NCI-H187 treated with DMSO at 0.1 percent for 48 hours (cell line): ENCODE data around the gene GORASP2.

ENCODE experiments used
- DNase-seq: peaks from one replicate; lab custom pipeline; 2025; lab: John Stamatoyannopoulos, UW

GORASP2 gene

DNA sequence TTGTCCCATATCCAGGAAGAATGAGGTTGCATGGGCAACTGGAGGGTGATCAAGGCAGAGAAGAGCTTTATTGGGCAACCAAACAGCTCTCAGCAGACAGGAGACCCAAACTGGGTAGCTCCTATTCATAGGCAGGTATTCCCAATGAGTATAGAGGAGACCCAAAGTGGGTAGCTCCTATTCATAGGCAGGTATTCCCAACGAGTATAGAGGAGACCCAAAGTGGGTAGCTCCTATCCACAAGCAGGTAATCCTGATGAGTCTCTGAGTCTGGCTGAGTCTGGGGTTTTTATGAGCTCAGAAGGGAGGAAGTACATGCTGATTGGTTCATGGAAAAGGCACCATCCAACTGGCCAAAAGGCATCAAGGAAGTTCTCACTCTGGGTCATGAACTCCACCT lies 5.3 kb upstream of the GORASP2 start:
- DNase-seq = no peak

- no peak for DNase-seq
Measured at GRCh38 chr2:170924969-170925368, 4.1 kb upstream of the GORASP2 start.

GRCh38 chr2:170925923-170926322 lies 3.1 kb upstream of the GORASP2 start:
- DNase-seq = no peak

DNA sequence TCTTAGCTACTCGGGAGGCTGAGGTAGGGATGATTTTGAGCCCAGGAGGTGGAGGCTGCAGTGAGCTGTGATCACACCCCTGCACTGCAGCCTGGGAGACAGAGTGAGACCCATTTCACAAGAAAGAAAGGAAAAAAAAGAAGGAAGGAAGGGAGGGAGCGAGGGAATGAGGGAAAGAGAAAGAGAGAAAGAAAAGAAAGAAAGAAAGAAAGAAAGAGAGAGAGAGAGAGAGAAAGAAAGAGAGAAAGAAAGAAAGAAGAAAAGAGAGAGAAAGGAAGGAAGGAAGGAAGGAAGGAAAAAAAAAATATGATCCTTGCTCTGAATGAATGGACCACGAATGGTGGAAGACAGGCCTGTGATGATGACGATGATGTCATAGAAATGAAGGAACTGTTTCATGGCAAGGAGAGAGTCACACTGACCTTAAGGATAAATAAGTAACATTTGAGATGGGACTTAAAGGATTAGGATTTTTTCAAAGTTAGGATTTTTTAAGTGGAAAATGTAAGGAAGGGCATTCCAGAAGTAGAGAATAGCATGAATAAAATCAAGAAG lies 2.2 kb upstream of the GORASP2 start:
- DNase-seq = no peak

DNA sequence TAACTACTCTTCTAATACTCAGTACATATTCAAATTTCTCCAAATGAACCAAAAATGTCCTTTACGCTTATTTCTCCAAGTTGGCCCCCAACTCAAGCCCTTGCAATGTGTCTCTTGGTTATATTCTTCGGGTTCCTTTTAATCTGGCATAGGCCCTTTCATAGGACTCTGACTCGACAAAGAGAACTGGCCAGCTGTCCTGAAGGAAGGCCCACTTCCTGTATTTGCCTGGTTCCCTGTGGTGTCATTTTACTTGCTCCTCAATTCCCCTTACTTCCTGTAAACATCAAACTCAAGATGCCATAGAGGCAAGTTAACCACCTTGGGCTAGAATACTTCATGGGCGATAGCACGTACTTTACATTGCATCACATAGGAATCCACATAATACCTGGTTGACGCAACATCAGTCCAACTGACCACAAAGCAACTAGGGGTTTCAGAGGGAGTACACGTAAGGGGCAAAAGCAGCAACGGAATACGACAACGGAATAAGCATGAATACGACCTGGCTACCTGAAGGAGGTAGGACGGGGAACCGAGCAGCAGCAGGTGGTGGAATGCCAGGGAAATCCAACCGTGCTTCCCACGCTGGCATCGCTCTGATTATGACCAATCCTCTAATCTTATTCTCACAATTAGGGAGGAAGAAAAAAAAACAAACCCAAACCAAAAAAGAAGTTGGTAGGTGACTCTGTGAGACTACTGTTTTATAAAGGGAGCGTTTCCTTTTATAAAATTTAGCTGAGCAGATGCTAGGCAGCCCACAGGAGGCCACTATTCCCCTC lies 823 bp upstream of the GORASP2 start:
- no peak for DNase-seq

- DNase-seq = no peak
Measured at GRCh38 chr2:170929686-170930050, 615 bp downstream of the GORASP2 start.

DNA sequence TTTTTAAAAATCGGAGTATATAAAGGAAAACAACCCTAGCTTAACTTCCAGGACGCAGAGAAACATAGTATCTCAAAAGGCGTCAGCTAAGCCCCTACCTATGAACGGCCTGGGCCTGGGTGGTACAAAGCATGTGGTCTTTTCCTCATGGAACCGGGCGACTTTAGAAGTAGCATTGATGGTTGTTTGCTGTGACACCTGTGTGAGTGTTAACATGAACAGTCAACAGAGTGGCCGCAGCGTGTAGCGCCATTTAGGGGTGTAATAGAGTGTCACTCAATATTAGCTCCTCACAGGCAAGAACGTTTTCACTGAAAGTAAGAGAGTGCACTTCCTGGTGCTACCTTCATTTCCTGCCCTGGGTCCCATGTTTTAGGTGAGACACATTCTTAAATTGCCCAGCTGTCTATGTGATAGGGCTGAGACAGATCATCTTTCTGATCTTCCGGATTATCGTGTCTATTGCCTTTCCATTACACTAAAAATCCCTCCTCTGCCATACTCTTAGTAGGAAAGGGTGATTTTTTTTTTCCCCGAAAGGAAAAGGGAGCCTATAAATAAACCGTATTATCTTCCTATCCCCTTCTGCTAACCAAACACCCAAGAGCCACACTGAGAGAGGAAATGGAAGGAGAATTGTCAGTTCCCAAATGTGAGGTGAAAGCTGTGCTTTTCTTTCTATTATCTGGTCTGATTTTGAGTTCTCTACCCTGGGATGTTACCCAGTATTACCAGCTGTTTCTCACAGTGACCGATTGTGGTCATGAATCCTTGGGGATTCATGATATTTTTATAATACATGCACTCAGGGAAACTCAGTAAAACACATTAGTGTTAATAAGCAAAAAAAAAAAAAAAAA lies 1.3 kb downstream of the GORASP2 start:
- DNase-seq = no peak

DNA sequence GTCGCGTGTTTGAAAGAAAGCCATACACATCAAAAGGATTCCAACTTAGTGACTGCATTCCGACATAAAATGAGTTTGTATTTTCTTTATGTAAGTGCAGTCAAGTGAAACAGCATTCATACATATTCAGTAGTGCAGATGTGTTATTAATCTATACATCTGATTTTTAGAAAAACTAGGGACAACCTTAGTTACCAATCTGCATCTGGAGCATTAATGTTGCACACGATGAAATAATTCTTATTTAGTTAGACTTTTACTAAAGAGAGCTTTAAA lies 1.9 kb downstream of the GORASP2 start:
- DNase-seq = no peak

DNA sequence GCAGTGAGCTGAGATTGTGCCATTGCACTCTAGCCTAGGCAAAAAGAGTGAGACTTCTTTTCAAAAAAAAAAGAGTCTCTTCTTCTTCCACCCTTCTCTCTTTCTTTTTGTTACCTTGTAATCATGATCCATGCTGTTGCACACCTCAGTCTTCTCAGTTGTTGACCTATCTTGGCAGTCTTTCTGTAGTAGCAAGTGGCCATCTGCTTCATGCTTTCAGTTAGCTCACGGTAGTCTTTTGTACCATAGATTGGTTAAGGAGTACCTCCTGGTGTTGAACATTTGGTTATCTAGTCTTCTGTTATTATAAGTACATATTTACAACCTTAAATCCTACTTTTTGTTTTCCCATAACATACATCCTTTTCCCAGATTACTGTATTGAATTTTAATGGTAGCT lies 3.1 kb downstream of the GORASP2 start:
- DNase-seq = no peak

- no peak for DNase-seq
Measured at GRCh38 chr2:170932948-170933347, 3.9 kb downstream of the GORASP2 start.

- DNase-seq = no peak
Measured at GRCh38 chr2:170937709-170938379, 8.8 kb downstream of the GORASP2 start.

DNA sequence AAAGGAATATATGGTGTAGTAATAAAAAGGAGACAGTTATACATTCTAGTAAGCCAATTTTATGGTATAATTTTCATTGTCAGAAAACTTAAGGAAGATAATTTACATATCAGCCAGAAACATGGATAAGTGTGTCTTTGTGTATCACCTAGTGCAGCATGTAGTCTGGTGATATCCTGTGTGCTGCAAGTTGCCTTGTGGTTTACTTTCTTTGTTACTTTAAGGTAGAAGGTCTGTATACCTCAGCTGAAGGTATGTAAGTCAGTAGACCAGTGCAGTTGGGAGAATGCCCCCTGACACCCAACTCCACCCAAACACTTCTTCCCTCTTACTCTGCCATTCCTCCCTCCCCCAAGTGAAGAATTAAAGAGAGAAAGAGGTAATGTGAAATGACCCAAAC lies 11.0 kb downstream of the GORASP2 start:
- DNase-seq = no peak

DNA sequence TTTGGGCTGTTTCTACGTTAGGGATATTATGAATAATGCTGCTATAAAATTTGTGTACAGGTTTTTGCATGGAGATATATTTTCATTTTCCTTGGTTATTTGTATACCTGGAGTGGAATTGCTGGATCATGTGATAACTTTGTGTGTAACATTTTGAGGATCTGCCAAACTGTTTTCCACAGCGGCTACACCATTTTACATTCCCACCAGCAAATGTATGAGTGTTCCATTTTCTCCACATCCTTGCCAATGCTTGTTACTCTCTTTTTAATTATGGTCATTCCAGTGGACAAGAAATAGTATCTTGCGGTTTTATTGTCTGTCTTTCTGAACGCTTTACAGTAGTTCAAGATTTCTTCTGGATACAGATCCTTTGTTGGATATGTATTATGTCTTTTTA lies 13.6 kb downstream of the GORASP2 start:
- no peak for DNase-seq

DNA sequence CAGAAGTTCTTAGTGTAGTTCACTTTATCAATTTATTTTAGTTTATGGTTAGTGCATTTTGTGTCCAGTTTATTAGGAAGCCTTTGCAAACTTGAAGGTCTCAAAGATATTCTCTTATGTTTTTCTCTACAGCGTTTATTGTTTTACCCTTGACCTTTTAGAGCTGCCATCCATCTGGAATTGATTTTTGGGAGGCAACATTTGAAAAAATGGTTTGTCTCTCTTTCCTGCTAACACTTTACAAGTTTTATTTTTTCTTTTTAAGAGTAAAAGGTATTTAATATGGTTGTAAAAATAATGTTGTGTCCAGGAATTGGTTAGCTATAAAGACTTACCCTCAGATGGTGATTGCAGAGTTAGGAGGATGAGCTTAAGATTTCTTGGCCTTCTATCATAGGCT lies 14.0 kb downstream of the GORASP2 start:
- DNase-seq = no peak

DNA sequence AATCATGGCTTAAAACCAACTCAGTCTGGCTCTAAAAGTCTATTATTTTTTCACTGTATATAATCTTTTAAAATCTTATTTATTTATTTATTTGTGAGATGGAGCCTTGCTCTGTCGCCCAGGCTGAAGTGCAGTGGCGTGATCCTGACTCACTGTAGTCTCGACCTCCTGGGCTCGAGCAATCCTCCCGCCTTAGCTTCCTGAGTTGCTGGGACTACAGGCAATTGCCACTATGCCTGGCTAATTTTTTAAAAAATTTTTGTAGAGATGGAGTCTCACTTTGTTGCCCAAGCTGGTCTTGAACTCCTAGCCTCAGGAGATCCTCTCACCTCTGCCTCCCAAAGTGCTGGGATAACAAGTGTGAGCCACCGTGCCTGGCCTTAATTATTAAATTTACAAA lies 14.5 kb downstream of the GORASP2 start:
- DNase-seq = no peak

DNA sequence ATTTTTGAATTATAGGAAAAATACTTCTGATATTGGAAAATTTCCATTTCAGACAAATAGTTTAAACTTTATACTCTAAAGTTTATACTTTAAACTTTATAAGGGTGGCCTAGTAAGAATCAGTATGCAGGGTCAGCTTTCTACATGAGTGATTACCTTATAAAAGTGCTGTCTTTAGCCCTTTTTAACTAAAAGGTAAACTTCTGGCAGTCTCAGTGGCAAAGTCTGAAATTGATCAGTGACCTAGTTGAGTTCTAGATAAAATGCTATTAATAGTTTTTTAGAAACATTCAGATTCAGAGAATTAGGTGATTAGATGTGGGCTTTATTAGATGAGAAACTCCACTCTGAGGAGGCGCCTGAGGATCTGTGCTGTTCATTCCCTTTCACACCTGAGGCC lies 15.5 kb downstream of the GORASP2 start:
- DNase-seq = no peak

DNA sequence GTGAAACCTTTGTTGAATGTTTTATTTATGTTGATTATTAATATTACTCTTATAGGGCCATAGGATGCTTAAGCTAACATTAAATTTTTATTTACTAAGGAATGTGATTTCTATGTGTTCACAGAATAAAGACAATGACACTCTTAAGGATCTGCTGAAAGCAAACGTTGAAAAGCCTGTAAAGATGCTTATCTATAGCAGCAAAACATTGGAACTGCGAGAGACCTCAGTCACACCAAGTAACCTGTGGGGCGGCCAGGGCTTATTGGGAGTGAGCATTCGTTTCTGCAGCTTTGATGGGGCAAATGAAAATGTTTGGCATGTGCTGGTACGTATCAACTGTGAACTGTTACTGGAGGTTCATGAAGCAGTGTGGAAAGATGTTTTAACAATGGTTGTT lies 20.4 kb downstream of the GORASP2 start:
- no peak for DNase-seq

DNA sequence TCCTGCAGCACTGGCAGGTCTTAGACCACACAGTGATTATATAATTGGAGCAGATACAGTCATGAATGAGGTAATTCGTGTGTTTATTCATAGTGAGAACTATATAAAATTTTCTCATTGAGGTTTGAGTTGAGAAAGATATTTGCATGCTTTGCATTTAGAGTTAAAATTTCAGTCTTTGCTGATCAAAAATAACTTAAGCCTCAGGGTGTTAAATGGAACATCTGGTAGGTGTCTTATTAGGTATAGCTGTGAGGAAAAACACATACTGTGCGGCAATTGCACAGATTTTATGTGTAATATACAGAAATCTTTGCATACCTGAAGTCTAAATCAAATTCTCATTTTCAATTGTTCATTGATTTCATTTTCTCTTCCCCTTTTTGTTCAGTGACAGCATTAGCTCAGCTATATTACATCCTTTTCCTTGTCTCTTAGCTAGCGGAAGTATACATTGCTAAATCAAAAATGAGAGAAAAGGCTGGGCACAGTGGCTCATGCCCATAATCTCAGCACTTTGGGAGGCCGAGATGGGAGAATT lies 21.2 kb downstream of the GORASP2 start:
- no peak for DNase-seq

- no peak for DNase-seq
Measured at GRCh38 chr2:170953941-170954340, 24.9 kb downstream of the GORASP2 start.

DNA sequence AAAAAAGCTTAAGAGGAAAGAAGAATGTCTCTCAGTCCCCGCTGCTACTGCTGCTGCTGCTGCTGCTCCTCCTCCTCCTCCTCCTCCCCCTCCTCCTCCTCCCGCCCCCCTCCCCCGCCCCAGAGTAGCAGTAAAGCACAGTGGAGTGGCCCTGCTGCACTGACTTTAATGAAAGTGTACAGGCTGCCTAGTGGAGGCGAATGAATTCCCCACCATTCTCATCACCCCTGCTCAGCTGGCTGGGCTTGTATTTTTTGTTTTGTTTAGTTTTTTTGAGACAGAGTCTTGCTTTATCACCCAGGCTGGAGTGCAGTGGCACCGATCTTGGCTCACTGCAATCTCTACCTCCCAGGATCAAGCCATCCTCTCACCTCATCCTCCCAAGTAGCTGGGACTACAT lies 34.3 kb downstream of the GORASP2 start:
- DNase-seq = no peak

- DNase-seq = no peak
Measured at GRCh38 chr2:170965446-170966225, 36.6 kb downstream of the GORASP2 start.
